ENCODE measurements around the gene RFX1. TPM values are rescaled to one million over a fixed set of nuclear protein-coding genes. Genes with fewer than 3 reads are reported as not detected.
A peak's percentile ranks its signal among the peaks of the same experiment; 100 is the strongest.
"Not testable (repeated sequence)": the region's sequence is repeated elsewhere in the genome, so short reads cannot be mapped to it uniquely, and the experiment has no call there.

The RFX1 gene
- total and polyA plus RNA-seq, 8 donors, result 0.58 to 27.2 (median 3.3) TPM

DNA sequence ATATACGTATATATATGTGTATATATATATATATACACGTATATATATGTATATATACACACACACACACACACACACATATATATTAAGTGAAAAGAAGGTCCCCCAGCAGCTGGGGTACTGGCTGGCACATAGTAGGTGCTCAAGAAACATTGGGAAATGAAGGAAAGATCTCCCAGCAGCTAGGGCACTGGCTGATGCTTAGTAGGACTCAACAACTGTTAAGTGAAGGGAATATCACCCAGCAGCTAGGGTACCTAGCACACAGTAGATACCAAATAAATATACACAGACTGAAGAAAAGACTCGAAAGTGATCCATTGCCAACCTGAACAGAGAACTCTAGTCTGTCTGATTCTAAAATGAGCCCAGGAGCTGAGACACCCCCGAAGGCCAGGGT lies 80.1 kb downstream of the RFX1 start:
- WGBS, 5 donors, result 79 to 90% (median 83%) methylated on average over 4 of the region's 4 CpGs
- H3K27me3 ChIP-seq, result no peaks in the 10 kb centered on the region
- H3K36me3 ChIP-seq, result peaks cover 66 to 92% (median 90%) of the 10 kb centered on the region in 4 donors
- no peak for DNase-seq
- no peaks in the 10 kb centered on the region for H3K4me1 ChIP-seq
- no peak overlapping the region for H3K27ac ChIP-seq
- intact Hi-C loops (cut with DNase I; ENCODE audit: low total_unique reads), result no loop called here
- TF ChIP-seq POLR2AphosphoS5 (IDR thresholded peaks at IDR 0.05) (no peak), EP300 (IDR thresholded peaks at IDR 0.05) (no peak), POLR2A (IDR thresholded peaks at IDR 0.05) (no peak)
- TF ChIP-seq, protein P1, sequence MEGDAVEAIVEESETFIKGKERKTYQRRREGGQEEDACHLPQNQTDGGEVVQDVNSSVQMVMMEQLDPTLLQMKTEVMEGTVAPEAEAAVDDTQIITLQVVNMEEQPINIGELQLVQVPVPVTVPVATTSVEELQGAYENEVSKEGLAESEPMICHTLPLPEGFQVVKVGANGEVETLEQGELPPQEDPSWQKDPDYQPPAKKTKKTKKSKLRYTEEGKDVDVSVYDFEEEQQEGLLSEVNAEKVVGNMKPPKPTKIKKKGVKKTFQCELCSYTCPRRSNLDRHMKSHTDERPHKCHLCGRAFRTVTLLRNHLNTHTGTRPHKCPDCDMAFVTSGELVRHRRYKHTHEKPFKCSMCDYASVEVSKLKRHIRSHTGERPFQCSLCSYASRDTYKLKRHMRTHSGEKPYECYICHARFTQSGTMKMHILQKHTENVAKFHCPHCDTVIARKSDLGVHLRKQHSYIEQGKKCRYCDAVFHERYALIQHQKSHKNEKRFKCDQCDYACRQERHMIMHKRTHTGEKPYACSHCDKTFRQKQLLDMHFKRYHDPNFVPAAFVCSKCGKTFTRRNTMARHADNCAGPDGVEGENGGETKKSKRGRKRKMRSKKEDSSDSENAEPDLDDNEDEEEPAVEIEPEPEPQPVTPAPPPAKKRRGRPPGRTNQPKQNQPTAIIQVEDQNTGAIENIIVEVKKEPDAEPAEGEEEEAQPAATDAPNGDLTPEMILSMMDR (IDR thresholded peaks at IDR 0.05), result no peak
- H3K4me3 ChIP-seq, result no peak overlapping the region
- H3K9me3 ChIP-seq, result peaks cover 0 to 1% (median 0%) of the 10 kb centered on the region in 4 donors

DNA sequence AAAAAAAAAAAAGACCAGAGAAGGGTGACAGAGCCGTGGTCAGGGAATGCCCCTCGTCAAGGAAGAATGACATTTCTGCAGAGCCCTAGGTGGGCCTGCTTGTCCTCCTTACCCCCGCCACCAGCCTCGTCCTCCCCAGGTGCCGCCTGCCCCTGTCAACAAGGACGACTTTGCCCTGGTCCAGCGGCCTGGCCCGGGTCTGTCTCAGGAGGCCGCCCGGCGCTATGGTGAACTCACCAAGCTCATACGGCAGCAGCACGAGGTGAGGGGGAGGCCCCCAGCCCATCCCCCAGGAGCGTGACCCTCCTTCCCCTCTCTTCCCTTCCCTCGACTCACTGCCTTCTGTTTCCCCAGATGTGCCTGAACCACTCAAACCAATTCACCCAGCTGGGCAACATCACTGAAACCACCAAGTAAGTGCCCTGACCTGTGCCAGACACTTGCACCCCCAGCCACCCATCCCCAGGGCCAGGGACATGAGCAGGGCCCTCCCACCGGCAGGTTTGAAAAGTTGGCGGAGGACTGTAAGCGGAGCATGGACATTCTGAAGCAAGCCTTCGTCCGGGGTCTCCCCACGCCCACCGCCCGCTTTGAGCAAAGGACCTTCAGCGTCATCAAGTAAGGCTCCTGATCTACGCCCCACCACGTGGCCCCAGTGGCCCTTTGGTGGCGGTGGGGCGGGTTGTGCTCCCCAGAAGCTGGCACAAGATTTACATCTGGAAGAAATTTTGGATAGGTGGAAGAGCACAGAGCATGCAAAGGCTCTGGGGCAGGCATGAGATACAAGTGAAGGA lies 82.7 kb downstream of the RFX1 start:
- intact Hi-C loops (cut with DNase I; ENCODE audit: low total_unique reads), result no loop called here

DNA sequence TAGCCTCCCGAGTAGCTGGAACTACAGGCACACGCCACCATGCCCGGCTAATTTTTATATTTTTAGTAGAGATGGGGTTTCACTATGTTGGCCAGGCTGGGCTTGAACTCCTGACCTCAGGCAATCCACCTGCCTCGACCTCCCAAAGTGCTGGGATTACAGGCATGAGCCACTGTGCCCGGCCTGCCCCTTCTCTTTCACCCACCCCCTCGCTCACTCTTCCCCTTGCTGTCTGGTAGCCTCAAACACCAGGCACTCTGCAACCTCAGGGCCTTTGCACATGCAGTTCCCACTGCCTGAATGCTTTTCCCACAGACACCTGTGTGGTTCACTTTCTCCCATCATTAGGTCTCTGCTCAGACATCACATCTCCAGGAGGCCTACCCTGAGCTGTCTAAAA lies 84.0 kb downstream of the RFX1 start:
- peaks cover 83 to 97% (median 96%) of the 10 kb centered on the region in 4 donors for H3K36me3 ChIP-seq
- H3K27me3 ChIP-seq; H3K27ac ChIP-seq; DNase-seq; H3K4me1 ChIP-seq; intact Hi-C loops (cut with DNase I; ENCODE audit: low total_unique reads); H3K9me3 ChIP-seq; H3K4me3 ChIP-seq: not testable (repeated sequence)
- WGBS, 5 donors, result 93 to 99% (median 98%) methylated on average over 6 of the region's 6 CpGs

More for the DNA sequence above, 82.7 kb downstream of the RFX1 start:
- TF ChIP-seq POLR2AphosphoS5 (IDR thresholded peaks at IDR 0.05), result no peak
- TF ChIP-seq, protein P1 (IDR thresholded peaks at IDR 0.05), result no peak
- TF ChIP-seq POLR2A (IDR thresholded peaks at IDR 0.05), result no peak
- TF ChIP-seq EP300 (IDR thresholded peaks at IDR 0.05), result no peak
- no peak overlapping the region for H3K4me3 ChIP-seq
- peaks cover 85 to 98% (median 97%) of the 10 kb centered on the region in 4 donors for H3K36me3 ChIP-seq
- H3K27me3 ChIP-seq, result no peaks in the 10 kb centered on the region
- peaks cover 0 to 7% (median 5%) of the 10 kb centered on the region in 4 donors for H3K9me3 ChIP-seq
- WGBS, 5 donors, result 94 to 96% (median 95%) methylated on average over 24 to 28 of the region's 28 CpGs
- no peaks in the 10 kb centered on the region for H3K4me1 ChIP-seq
- DNase-seq, result no peak
- no peak overlapping the region for H3K27ac ChIP-seq

DNA sequence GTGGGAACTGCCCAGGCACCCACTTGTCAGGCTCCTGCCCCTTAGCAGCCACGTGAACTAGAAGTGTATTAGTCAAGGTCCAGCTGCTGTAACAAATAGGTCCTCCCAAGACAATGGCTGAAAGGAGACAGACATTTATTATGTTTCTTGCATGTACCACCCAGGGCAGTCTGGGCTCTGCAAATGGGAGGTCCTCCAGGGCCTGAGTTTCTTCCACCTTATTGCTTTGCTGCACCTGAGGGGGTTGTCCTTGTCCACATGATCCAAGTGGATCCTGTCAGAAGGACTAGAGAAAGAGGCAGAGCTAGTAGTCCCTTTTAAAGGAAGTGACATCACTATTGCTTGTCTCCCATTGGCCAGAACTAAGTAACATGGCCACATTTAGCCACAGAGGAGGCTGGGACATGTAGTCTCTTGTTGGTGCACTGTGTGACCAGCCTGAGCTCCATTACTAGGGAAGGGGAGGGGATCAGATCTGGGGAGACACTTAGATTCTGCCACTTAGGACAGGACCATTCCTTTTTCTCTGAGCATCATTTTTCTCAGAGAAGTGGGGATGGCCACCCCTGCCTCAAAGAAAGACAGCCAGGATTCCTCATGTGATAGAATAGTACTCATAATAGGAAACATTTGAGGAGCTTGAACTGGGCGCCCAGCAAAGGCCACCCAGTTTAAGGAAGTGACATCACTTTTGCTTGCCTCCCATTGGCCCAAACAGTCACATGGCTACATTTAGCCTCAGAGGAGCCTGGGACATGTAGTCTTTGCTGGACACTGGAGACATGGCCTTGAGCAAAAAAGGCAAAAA lies 85.0 kb downstream of the RFX1 start:
- WGBS, 5 donors, result 76 to 93% (median 90%) methylated on average over 2 of the region's 2 CpGs
- peaks cover 74 to 97% (median 96%) of the 10 kb centered on the region in 4 donors for H3K36me3 ChIP-seq
- no peak overlapping the region for H3K4me3 ChIP-seq
- intact Hi-C loops (cut with DNase I; ENCODE audit: low total_unique reads), result no loop called here
- H3K4me1 ChIP-seq, result no peaks in the 10 kb centered on the region
- no peak overlapping the region for H3K27ac ChIP-seq
- no peak for TF ChIP-seq POLR2A (IDR thresholded peaks at IDR 0.05)
- TF ChIP-seq, protein P1 (IDR thresholded peaks at IDR 0.05), result no peak
- peaks cover 0 to 7% (median 5%) of the 10 kb centered on the region in 4 donors for H3K9me3 ChIP-seq
- peak in 1 of 2 donors; percentile 61 for DNase-seq
- H3K27me3 ChIP-seq, result no peaks in the 10 kb centered on the region
